ENCODE results near the gene COL4A1. TPM values are rescaled to one million over a fixed set of nuclear protein-coding genes. Genes with fewer than 3 reads are reported as not detected.

Gene COL4A1
- total and polyA plus RNA-seq, 2 of the 13 experiments (the other 11 are each of a cell fraction or from before 2014, with no cell fraction given), result not detected

DNA sequence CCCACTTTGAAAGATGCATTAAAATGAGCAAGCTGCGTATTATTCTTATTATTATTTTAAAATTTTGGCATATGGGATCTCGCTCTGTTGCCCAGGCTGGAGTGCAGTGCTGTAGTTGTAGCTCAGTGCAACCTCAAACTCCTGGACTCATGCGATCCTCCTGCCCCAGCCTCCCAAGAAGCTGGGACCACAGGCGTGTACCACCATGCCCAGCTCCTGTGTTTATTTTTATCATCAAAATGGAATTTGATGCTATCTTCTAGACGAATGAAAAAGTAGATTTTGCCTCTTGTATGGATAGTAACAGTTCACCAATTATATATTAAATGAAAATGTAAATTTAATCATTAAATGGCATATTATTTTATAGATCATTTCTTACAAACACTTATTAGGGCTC, 43.6 kb downstream of the COL4A1 start:
- no peaks in the 10 kb centered on the region for H3K79me2 ChIP-seq (ENCODE audit: insufficient read depth, low read length)

GRCh38 chr13:110262508-110263291, 44.3 kb downstream of the COL4A1 start:
- intact Hi-C loops (cut with micrococcal nuclease; ENCODE audit: unreplicated experiment), result no loop called here
- CTCF ChIA-PET (ENCODE audit: low intra/inter-chr PET ratio, low total read pairs), result no interaction called here
- WGBS (ENCODE audit: low lambda C conversion rate), result 27% methylated on average over 9 of the region's 11 CpGs

More for the DNA sequence above, 43.6 kb downstream of the COL4A1 start:
- ChIA-PET CTCF (ENCODE audit: low intra/inter-chr PET ratio, low total read pairs) (no interaction called here), POLR2A (no interaction called here)
- TF ChIP-seq, protein P1, sequence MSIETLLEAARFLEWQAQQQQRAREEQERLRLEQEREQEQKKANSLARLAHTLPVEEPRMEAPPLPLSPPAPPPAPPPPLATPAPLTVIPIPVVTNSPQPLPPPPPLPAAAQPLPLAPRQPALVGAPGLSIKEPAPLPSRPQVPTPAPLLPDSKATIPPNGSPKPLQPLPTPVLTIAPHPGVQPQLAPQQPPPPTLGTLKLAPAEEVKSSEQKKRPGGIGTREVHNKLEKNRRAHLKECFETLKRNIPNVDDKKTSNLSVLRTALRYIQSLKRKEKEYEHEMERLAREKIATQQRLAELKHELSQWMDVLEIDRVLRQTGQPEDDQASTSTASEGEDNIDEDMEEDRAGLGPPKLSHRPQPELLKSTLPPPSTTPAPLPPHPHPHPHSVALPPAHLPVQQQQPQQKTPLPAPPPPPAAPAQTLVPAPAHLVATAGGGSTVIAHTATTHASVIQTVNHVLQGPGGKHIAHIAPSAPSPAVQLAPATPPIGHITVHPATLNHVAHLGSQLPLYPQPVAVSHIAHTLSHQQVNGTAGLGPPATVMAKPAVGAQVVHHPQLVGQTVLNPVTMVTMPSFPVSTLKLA (IDR thresholded peaks at IDR 0.05), result no peak
- no peak for TF ChIP-seq PHF8 (CRISPR knock-in tag; IDR thresholded peaks at IDR 0.05)
- no peak for TF ChIP-seq ZNF878 (CRISPR knock-in tag; IDR thresholded peaks at IDR 0.05)
- TF ChIP-seq ETV6 (CRISPR knock-in tag; conservative IDR thresholded peaks at IDR 0.05), result no peak
- no peak for TF ChIP-seq U2AF2 (IDR thresholded peaks at IDR 0.05; ENCODE audit: low read depth, low read length)
- no peak overlapping the region for H2AFZ ChIP-seq (ENCODE audit: low read length)
- no TSS peak for BruUV-seq (replicated peaks)
- no peaks in the 10 kb centered on the region for H4K20me1 ChIP-seq (ENCODE audit: insufficient read depth, low read length)
- H3K36me3 ChIP-seq (replicated peaks in 1 of 2; ENCODE audit: control insufficient read depth in 1 of 2, insufficient read depth in 2 of 2, low read length in 2 of 2), result no peaks in the 10 kb centered on the region
- in situ Hi-C loops (cut with HindIII; ENCODE audit: extremely low pct_ligation_motif_present, low pct_unique_long_range_greater_than_20kb) (no loop called here), intact Hi-C loops (cut with micrococcal nuclease; ENCODE audit: unreplicated experiment) (no loop called here)
- H3K9ac ChIP-seq (ENCODE audit: insufficient read depth, low read depth, low read length), result no peak overlapping the region
- ATAC-seq (no peak), DNase-seq (ENCODE audit: low spot score) (no peak), FAIRE-seq (no peak)
- 59% methylated on average over 5 of the region's 5 CpGs for WGBS (ENCODE audit: low lambda C conversion rate)
- H3K27ac ChIP-seq (ENCODE audit: extremely low read length, insufficient read depth, low read length), result no peak overlapping the region
- no peak overlapping the region for H3K4me2 ChIP-seq (ENCODE audit: low read depth, low read length)
- H3K4me1 ChIP-seq (ENCODE audit: insufficient read depth, low read length), result peaks cover 13% of the 10 kb centered on the region
- peaks cover 1 to 6% of the 10 kb centered on the region in 2 experiments; a peak in 2 of 5 replicates for H3K27me3 ChIP-seq (ENCODE audit: control insufficient read depth in 1 of 2, insufficient read depth in 2 of 2, low read length in 2 of 2)
- no peak overlapping the region for H3K4me3 ChIP-seq (replicated peaks in 1 of 3; ENCODE audit: insufficient read depth in 1 of 3, low read depth in 2 of 3, low read length in 3 of 3)
- H3K9me3 ChIP-seq (ENCODE audit: low read length), result no peaks in the 10 kb centered on the region

More at GRCh38 chr13:110262508-110263291, 44.3 kb downstream of the COL4A1 start:
- peaks cover 13% of the 10 kb centered on the region for H3K4me1 ChIP-seq (ENCODE audit: insufficient read depth, low read length)
- no peak for FAIRE-seq
- POLR2A ChIA-PET, result no interaction called here
- no TSS peak for BruUV-seq (replicated peaks)
- peaks cover 1 to 6% of the 10 kb centered on the region in 2 experiments; a peak in 2 of 5 replicates for H3K27me3 ChIP-seq (ENCODE audit: control insufficient read depth in 1 of 2, insufficient read depth in 2 of 2, low read length in 2 of 2)
- ATAC-seq, result peak; percentile 70
- H3K36me3 ChIP-seq (replicated peaks in 1 of 2; ENCODE audit: control insufficient read depth in 1 of 2, insufficient read depth in 2 of 2, low read length in 2 of 2), result no peaks in the 10 kb centered on the region
- H4K20me1 ChIP-seq (ENCODE audit: insufficient read depth, low read length), result no peaks in the 10 kb centered on the region
- H3K4me3 ChIP-seq (replicated peaks in 1 of 3; ENCODE audit: insufficient read depth in 1 of 3, low read depth in 2 of 3, low read length in 3 of 3), result no peak overlapping the region
- no peaks in the 10 kb centered on the region for H3K9me3 ChIP-seq (ENCODE audit: low read length)
- H3K9ac ChIP-seq (ENCODE audit: insufficient read depth, low read depth, low read length), result no peak overlapping the region
- H3K27ac ChIP-seq (ENCODE audit: extremely low read length, insufficient read depth, low read length), result no peak overlapping the region
- in situ Hi-C loops (cut with HindIII; ENCODE audit: extremely low pct_ligation_motif_present, low pct_unique_long_range_greater_than_20kb), result no loop called here
- DNase-seq (ENCODE audit: low spot score), result no peak
- TF ChIP-seq HNF4A (CRISPR knock-in tag; IDR thresholded peaks at IDR 0.05), result peak; percentile 38; the same call in 1 of the 2 replicates
- TF ChIP-seq ISX (CRISPR knock-in tag; conservative IDR thresholded peaks at IDR 0.05), result no peak
- TF ChIP-seq NPAS2 (CRISPR knock-in tag; IDR thresholded peaks at IDR 0.05; ENCODE audit: borderline replicate concordance), result no peak
- TF ChIP-seq, protein P2, sequence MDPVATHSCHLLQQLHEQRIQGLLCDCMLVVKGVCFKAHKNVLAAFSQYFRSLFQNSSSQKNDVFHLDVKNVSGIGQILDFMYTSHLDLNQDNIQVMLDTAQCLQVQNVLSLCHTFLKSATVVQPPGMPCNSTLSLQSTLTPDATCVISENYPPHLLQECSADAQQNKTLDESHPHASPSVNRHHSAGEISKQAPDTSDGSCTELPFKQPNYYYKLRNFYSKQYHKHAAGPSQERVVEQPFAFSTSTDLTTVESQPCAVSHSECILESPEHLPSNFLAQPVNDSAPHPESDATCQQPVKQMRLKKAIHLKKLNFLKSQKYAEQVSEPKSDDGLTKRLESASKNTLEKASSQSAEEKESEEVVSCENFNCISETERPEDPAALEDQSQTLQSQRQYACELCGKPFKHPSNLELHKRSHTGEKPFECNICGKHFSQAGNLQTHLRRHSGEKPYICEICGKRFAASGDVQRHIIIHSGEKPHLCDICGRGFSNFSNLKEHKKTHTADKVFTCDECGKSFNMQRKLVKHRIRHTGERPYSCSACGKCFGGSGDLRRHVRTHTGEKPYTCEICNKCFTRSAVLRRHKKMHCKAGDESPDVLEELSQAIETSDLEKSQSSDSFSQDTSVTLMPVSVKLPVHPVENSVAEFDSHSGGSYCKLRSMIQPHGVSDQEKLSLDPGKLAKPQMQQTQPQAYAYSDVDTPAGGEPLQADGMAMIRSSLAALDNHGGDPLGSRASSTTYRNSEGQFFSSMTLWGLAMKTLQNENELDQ (CRISPR knock-in tag; IDR thresholded peaks at IDR 0.05; ENCODE audit: borderline replicate concordance), result no peak
- no peak for TF ChIP-seq ZNF562 (CRISPR knock-in tag; IDR thresholded peaks at IDR 0.05; ENCODE audit: borderline replicate concordance)
- no peak for TF ChIP-seq SP4 (CRISPR knock-in tag; IDR thresholded peaks at IDR 0.05)
- TF ChIP-seq POLR2AphosphoS2 (IDR thresholded peaks at IDR 0.05; ENCODE audit: low read depth, low read length), result no peak
- TF ChIP-seq TCF7L2 (IDR thresholded peaks at IDR 0.05; ENCODE audit: low read depth, low read length), result no peak
- no peak for TF ChIP-seq ATF7-NPFF (CRISPR knock-in tag; IDR thresholded peaks at IDR 0.05; ENCODE audit: low read depth)
- no peaks in the 10 kb centered on the region for H3K79me2 ChIP-seq (ENCODE audit: insufficient read depth, low read length)
- H3K4me2 ChIP-seq (ENCODE audit: low read depth, low read length), result peak overlapping the region; percentile 14; the same call in 1 of the 2 replicates
- no peak overlapping the region for H2AFZ ChIP-seq (ENCODE audit: low read length)
